ENCODE measurements around the gene NAA20. TPM values are rescaled to one million over a fixed set of nuclear protein-coding genes. Genes with fewer than 3 reads are reported as not detected.

NAA20 gene
- total RNA-seq, 2 experiments from 2014 or later = 18.8 to 18.9 TPM

- intact Hi-C loops (cut with DNase I, micrococcal nuclease) = loop anchor here (2.0 to 10.0 kb wide), 6 partner anchors 59 to 1583 kb away; partner anchors contain the start of genes CFAP61 (in 1 of the 2) and CRNKL1 (in 1 of the 2)
- H3K36me3 Mint-ChIP-seq (ENCODE audit: low read depth) = no peaks in the 10 kb centered on the region
- Histone ChIP-seq H3K4me1 (ENCODE audit: insufficient read depth, low read length) (no peaks in the 10 kb centered on the region), H3K27ac (ENCODE audit: low read depth in 1 of 2, low read length in 2 of 2) (no peak overlapping the region), H3K4me3 (ENCODE audit: low read length) (no peak overlapping the region), H3K9me3 (ENCODE audit: control insufficient read depth in 1 of 2, insufficient read depth in 1 of 2, low read length in 2 of 2) (no peaks in the 10 kb centered on the region), H3K27me3 (ENCODE audit: control insufficient read depth in 1 of 2, insufficient read depth in 2 of 2, low read length in 2 of 2) (no peaks in the 10 kb centered on the region), H3K36me3 (ENCODE audit: insufficient read depth, low read length) (no peaks in the 10 kb centered on the region)
- H3K4me3 Mint-ChIP-seq = no peak overlapping the region
- peaks cover 23% of the 10 kb centered on the region for H3K27me3 Mint-ChIP-seq
- TF ChIP-seq CTCF (IDR thresholded peaks at IDR 0.05) = peak; percentile 81
- H3K9me3 Mint-ChIP-seq = no peaks in the 10 kb centered on the region
- ATAC-seq (ENCODE audit: poor library complexity) (peak; percentile 61), DNase-seq (peak in 7 of 14 experiments; percentile 6 to 73 (median 54))
- POLR2A ChIA-PET = no interaction called here
- H3K27ac Mint-ChIP-seq = no peak overlapping the region
- H3K4me1 Mint-ChIP-seq (ENCODE audit: low read depth) = no peaks in the 10 kb centered on the region
- CTCF ChIA-PET = interaction anchor here (0.8 kb wide), 1 partner anchor 11 kb away, joined by 3 read pairs; no protein-coding TSS in a partner anchor
Observed at GRCh38 chr20:19995220-19995863, 21.8 kb upstream of the NAA20 start.

GRCh38 chr20:19996222-19996621, 20.9 kb upstream of the NAA20 start:
- TF ChIP-seq CTCF (IDR thresholded peaks at IDR 0.05) = no peak
- no peaks in the 10 kb centered on the region for H3K9me3 ChIP-seq (ENCODE audit: control insufficient read depth in 1 of 2, insufficient read depth in 1 of 2, low read length in 2 of 2)
- H3K4me1 ChIP-seq (ENCODE audit: insufficient read depth, low read length) = no peaks in the 10 kb centered on the region
- H3K27ac ChIP-seq (ENCODE audit: low read depth in 1 of 2, low read length in 2 of 2) = no peak overlapping the region
- POLR2A ChIA-PET = no interaction called here
- no peaks in the 10 kb centered on the region for H3K36me3 ChIP-seq (ENCODE audit: insufficient read depth, low read length)
- Mint-ChIP-seq H3K9me3 (no peaks in the 10 kb centered on the region), H3K36me3 (ENCODE audit: low read depth) (no peaks in the 10 kb centered on the region), H3K4me1 (ENCODE audit: low read depth) (no peaks in the 10 kb centered on the region), H3K27ac (no peak overlapping the region), H3K4me3 (no peak overlapping the region), H3K27me3 (peaks cover 29% of the 10 kb centered on the region)
- CTCF ChIA-PET = no interaction called here
- DNase-seq (no peak), ATAC-seq (ENCODE audit: poor library complexity) (no peak)
- intact Hi-C loops (cut with DNase I, micrococcal nuclease) = loop anchor here (2.0 to 10.0 kb wide), 4 partner anchors 59 to 1581 kb away; partner anchors contain the start of genes CFAP61 (in 1 of the 2) and CRNKL1 (in 1 of the 2)
- no peak overlapping the region for H3K4me3 ChIP-seq (ENCODE audit: low read length)
- no peaks in the 10 kb centered on the region for H3K27me3 ChIP-seq (ENCODE audit: control insufficient read depth in 1 of 2, insufficient read depth in 2 of 2, low read length in 2 of 2)

GRCh38 chr20:19996917-19997316, 20.2 kb upstream of the NAA20 start:
- H3K36me3 ChIP-seq (ENCODE audit: insufficient read depth, low read length) = no peaks in the 10 kb centered on the region
- no peak overlapping the region for H3K4me3 ChIP-seq (ENCODE audit: low read length)
- H3K9me3 ChIP-seq (ENCODE audit: control insufficient read depth in 1 of 2, insufficient read depth in 1 of 2, low read length in 2 of 2) = no peaks in the 10 kb centered on the region
- no peaks in the 10 kb centered on the region for H3K36me3 Mint-ChIP-seq (ENCODE audit: low read depth)
- intact Hi-C loops (cut with DNase I, micrococcal nuclease) = loop anchor here (2.0 to 10.0 kb wide), 4 partner anchors 58 to 1582 kb away; partner anchors contain the start of genes CFAP61 (in 1 of the 2) and CRNKL1 (in 1 of the 2)
- no peak for TF ChIP-seq CTCF (IDR thresholded peaks at IDR 0.05)
- ATAC-seq (ENCODE audit: poor library complexity) (no peak), DNase-seq (no peak)
- ChIA-PET CTCF (no interaction called here), POLR2A (no interaction called here)
- H3K9me3 Mint-ChIP-seq = no peaks in the 10 kb centered on the region
- H3K4me3 Mint-ChIP-seq = no peak overlapping the region
- no peak overlapping the region for H3K27ac Mint-ChIP-seq
- H3K27me3 Mint-ChIP-seq = peaks cover 35% of the 10 kb centered on the region
- no peaks in the 10 kb centered on the region for H3K4me1 Mint-ChIP-seq (ENCODE audit: low read depth)
- no peaks in the 10 kb centered on the region for H3K27me3 ChIP-seq (ENCODE audit: control insufficient read depth in 1 of 2, insufficient read depth in 2 of 2, low read length in 2 of 2)
- no peak overlapping the region for H3K27ac ChIP-seq (ENCODE audit: low read depth in 1 of 2, low read length in 2 of 2)
- no peaks in the 10 kb centered on the region for H3K4me1 ChIP-seq (ENCODE audit: insufficient read depth, low read length)
